HEK293T (cell line): Measurements from ENCODE around the gene SV2B.

Experiments used
- BHLHE40 ChIP-seq: fragments of 450-650 bp; IDR thresholded peaks from 2 replicates; pipeline ENCODE4 v1.6.1; 2016; ENCODE audit warnings: mild to moderate bottlenecking, moderate library complexity, borderline replicate concordance
- FOXA1 ChIP-seq: fragments of 450-650 bp; IDR thresholded peaks from 2 replicates; pipeline ENCODE4 v1.6.1; 2016; ENCODE audit warnings: mild to moderate bottlenecking
- FOXM1 ChIP-seq: fragments of 450-650 bp; IDR thresholded peaks from 2 replicates; pipeline ENCODE4 v1.6.1; 2017; ENCODE audit warnings: mild to moderate bottlenecking, borderline replicate concordance
- NFRKB ChIP-seq: fragments of 450-650 bp; IDR thresholded peaks from 2 replicates; pipeline ENCODE4 v1.6.1; 2016; ENCODE audit warnings: mild to moderate bottlenecking, moderate library complexity

DNA sequence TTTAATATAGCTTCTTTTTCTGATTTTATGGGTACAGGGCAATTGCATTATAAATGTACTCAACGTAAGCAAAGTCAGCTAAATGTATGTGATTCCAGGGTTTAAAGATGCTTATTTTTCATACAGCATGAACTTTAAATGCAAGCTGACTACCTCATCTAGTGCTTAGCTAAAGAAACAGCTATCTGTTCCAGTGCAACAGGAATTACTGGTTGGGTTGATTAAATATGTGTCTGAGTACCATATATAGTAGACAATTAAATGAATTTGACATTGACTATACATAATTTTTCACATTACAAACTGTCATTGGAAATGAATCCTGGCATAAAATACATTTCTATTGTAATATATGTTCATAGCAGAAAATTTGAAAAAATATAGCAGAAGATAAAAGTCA is 26.3 kb upstream of the SV2B start:
- no peak for TF ChIP-seq FOXM1
- no peak for TF ChIP-seq BHLHE40
- TF ChIP-seq NFRKB = no peak
- no peak for TF ChIP-seq FOXA1
